DMS53 treated with DMSO at 0.1 percent for 48 hours (cell line): Measurements from ENCODE around the gene ZNF264.
"Not testable (repeated sequence)": the region's sequence is repeated elsewhere in the genome, so short reads cannot be mapped to it uniquely, and the experiment has no call there.

Experiments
- DNase-seq: peaks from one replicate; lab custom pipeline; 2025; ENCODE audit not compliant: unreplicated experiment; lab: John Stamatoyannopoulos, UW

ZNF264 gene

GRCh38 chr19:57244513-57244912 is 53.2 kb downstream of the ZNF264 start:
- no peak for DNase-seq

- DNase-seq = no peak
These were observed 53.8 kb downstream of the ZNF264 start for GRCh38 chr19:57245066-57245465.

- DNase-seq = no peak
These were observed 54.7 kb downstream of the ZNF264 start for GRCh38 chr19:57245959-57246358.

GRCh38 chr19:57248646-57249045 is 57.3 kb downstream of the ZNF264 start:
- no peak for DNase-seq

- DNase-seq = no peak
These were observed 58.0 kb downstream of the ZNF264 start for GRCh38 chr19:57249329-57249728.

- not testable (repeated sequence) for DNase-seq
These were observed 62.5 kb downstream of the ZNF264 start for GRCh38 chr19:57253767-57254166.

GRCh38 chr19:57262044-57262443 is 70.7 kb downstream of the ZNF264 start:
- no peak for DNase-seq

- no peak for DNase-seq
These were observed 72.0 kb downstream of the ZNF264 start for GRCh38 chr19:57263244-57263741.

- DNase-seq = no peak
These were observed 76.0 kb downstream of the ZNF264 start for GRCh38 chr19:57267291-57267690.

GRCh38 chr19:57269515-57270250 is 78.4 kb downstream of the ZNF264 start:
- no peak for DNase-seq

GRCh38 chr19:57271280-57271679 is 80.0 kb downstream of the ZNF264 start:
- DNase-seq = no peak
